ENCODE results near the gene DNAAF5.
"Not testable (repeated sequence)": the region's sequence is repeated elsewhere in the genome, so short reads cannot be mapped to it uniquely, and the experiment has no call there.

DNAAF5 gene

GRCh38 chr7:747186-747585 is 20.7 kb downstream of the DNAAF5 start:
- DNase-seq (ENCODE audit: low spot score): no peak

- DNase-seq (ENCODE audit: low spot score): no peak
Observed at GRCh38 chr7:748446-748845, 21.9 kb downstream of the DNAAF5 start.

GRCh38 chr7:749140-749551 is 22.6 kb downstream of the DNAAF5 start:
- no peak for DNase-seq (ENCODE audit: low spot score)

- DNase-seq (ENCODE audit: low spot score): no peak
Observed at GRCh38 chr7:750111-750905, 23.8 kb downstream of the DNAAF5 start.

- no peak for DNase-seq (ENCODE audit: low spot score)
Observed at GRCh38 chr7:751826-752225, 25.3 kb downstream of the DNAAF5 start.

GRCh38 chr7:752256-752655 is 25.8 kb downstream of the DNAAF5 start:
- DNase-seq (ENCODE audit: low spot score): not testable (repeated sequence)

- DNase-seq (ENCODE audit: low spot score): no peak
Observed at GRCh38 chr7:753190-753589, 26.7 kb downstream of the DNAAF5 start.

GRCh38 chr7:754531-755412 is 28.3 kb downstream of the DNAAF5 start:
- no peak for DNase-seq (ENCODE audit: low spot score)

GRCh38 chr7:755413-755805 is 28.9 kb downstream of the DNAAF5 start:
- DNase-seq (ENCODE audit: low spot score): no peak

- DNase-seq (ENCODE audit: low spot score): no peak
Observed at GRCh38 chr7:756231-756927, 29.9 kb downstream of the DNAAF5 start.

- no peak for DNase-seq (ENCODE audit: low spot score)
Observed at GRCh38 chr7:756928-757560, 30.5 kb downstream of the DNAAF5 start.

GRCh38 chr7:757741-758163 is 31.3 kb downstream of the DNAAF5 start:
- DNase-seq (ENCODE audit: low spot score): no peak

GRCh38 chr7:759569-759968 is 33.1 kb downstream of the DNAAF5 start:
- DNase-seq (ENCODE audit: low spot score): no peak

GRCh38 chr7:760006-760405 is 33.5 kb downstream of the DNAAF5 start:
- DNase-seq (ENCODE audit: low spot score): no peak

- DNase-seq (ENCODE audit: low spot score): no peak
Observed at GRCh38 chr7:761101-761500, 34.6 kb downstream of the DNAAF5 start.

- DNase-seq (ENCODE audit: low spot score): no peak
Observed at GRCh38 chr7:761631-762030, 35.1 kb downstream of the DNAAF5 start.

- no peak for DNase-seq (ENCODE audit: low spot score)
Observed at GRCh38 chr7:762885-763284, 36.4 kb downstream of the DNAAF5 start.

- no peak for DNase-seq (ENCODE audit: low spot score)
Observed at GRCh38 chr7:763762-764161, 37.3 kb downstream of the DNAAF5 start.

GRCh38 chr7:765383-765782 is 38.9 kb downstream of the DNAAF5 start:
- DNase-seq (ENCODE audit: low spot score): no peak

GRCh38 chr7:767580-767940 is 41.1 kb downstream of the DNAAF5 start:
- DNase-seq (ENCODE audit: low spot score): no peak

- DNase-seq (ENCODE audit: low spot score): no peak
Observed at GRCh38 chr7:767941-768731, 41.6 kb downstream of the DNAAF5 start.
